ENCODE data around the gene CHRNB1.

Gene CHRNB1

GRCh38 chr17:7416323-7416722 lies 28.5 kb upstream of the CHRNB1 start:
- Histone ChIP-seq H2AFZ (ENCODE audit: low read depth, low read length) (no peak overlapping the region), H3K9ac (ENCODE audit: low read depth, low read length) (no peak overlapping the region), H3K79me2 (ENCODE audit: insufficient read depth, low read length) (no peaks in the 10 kb centered on the region), H3K36me3 (ENCODE audit: insufficient read depth, low read length) (no peaks in the 10 kb centered on the region), H3K4me2 (ENCODE audit: insufficient read depth, low read length) (no peak overlapping the region), H3K9me3 (ENCODE audit: insufficient read depth, low read length, severe bottlenecking) (no peaks in the 10 kb centered on the region), H3K27ac (ENCODE audit: low read length) (no peak overlapping the region), H3K4me1 (ENCODE audit: insufficient read depth, low read length) (no peaks in the 10 kb centered on the region), H3K4me3 (ENCODE audit: low read depth in 1 of 2, low read length in 2 of 2) (no peak overlapping the region), H3K27me3 (ENCODE audit: insufficient read depth, low read length, poor library complexity) (no peaks in the 10 kb centered on the region), H4K20me1 (ENCODE audit: insufficient read depth, low read length) (no peaks in the 10 kb centered on the region)
- ATAC-seq (ENCODE audit: insufficient read depth, low read depth) = no peak
- DNase-seq = no peak
- TF ChIP-seq CTCF (IDR thresholded peaks at IDR 0.05; ENCODE audit: borderline replicate concordance, extremely low read depth, low read length, poor library complexity, severe bottlenecking) = no peak
- no peak for TF ChIP-seq EZH2 (IDR thresholded peaks at IDR 0.05; ENCODE audit: borderline replicate concordance, low read depth, low read length, severe bottlenecking)

- Histone ChIP-seq H3K9me3 (ENCODE audit: insufficient read depth, low read length, severe bottlenecking) (no peaks in the 10 kb centered on the region), H2AFZ (ENCODE audit: low read depth, low read length) (no peak overlapping the region), H3K27me3 (ENCODE audit: insufficient read depth, low read length, poor library complexity) (no peaks in the 10 kb centered on the region), H3K4me2 (ENCODE audit: insufficient read depth, low read length) (no peak overlapping the region), H3K4me3 (ENCODE audit: low read depth in 1 of 2, low read length in 2 of 2) (no peak overlapping the region), H3K79me2 (ENCODE audit: insufficient read depth, low read length) (no peaks in the 10 kb centered on the region), H3K9ac (ENCODE audit: low read depth, low read length) (no peak overlapping the region), H3K27ac (ENCODE audit: low read length) (no peak overlapping the region), H4K20me1 (ENCODE audit: insufficient read depth, low read length) (no peaks in the 10 kb centered on the region), H3K36me3 (ENCODE audit: insufficient read depth, low read length) (no peaks in the 10 kb centered on the region), H3K4me1 (ENCODE audit: insufficient read depth, low read length) (no peaks in the 10 kb centered on the region)
- DNase-seq = no peak
- ATAC-seq (ENCODE audit: insufficient read depth, low read depth) = no peak
- TF ChIP-seq EZH2 (IDR thresholded peaks at IDR 0.05; ENCODE audit: borderline replicate concordance, low read depth, low read length, severe bottlenecking) (no peak), CTCF (IDR thresholded peaks at IDR 0.05; ENCODE audit: borderline replicate concordance, extremely low read depth, low read length, poor library complexity, severe bottlenecking) (no peak)
These were observed 27.7 kb upstream of the CHRNB1 start for GRCh38 chr17:7417056-7417655.

DNA sequence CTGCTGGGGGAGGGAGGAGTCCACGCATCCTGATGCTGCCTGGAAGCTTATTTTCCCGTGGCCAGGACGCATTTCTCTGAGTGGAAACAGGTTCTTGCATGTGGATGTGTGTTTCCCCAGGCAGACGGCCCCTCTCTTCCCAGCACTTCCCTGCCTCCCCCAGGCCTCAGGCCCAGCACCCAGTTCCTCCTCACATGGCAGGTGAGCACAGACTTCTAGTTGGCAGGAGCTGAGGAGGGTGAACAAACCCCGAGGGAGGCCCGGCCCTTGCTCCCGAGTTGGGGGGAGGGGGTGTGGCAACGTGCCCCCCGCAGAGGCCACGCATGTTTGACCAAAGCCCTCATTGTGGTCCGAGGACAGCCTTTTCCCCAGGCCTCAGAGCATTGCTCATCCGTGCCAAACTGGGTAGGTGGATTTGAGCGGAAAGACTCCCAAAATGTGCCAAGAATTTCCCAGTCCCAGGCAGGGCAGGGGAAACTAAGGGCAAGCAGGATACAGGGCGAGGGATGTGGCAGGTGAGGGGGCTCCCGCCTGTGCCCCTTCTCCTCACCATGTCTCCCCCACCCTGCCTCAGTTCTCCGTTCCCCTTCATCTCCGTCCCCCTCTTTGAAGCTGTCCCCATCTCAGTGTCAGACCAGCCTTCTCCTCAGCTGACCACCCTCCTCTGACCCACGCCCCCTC lies 26.2 kb upstream of the CHRNB1 start:
- Histone ChIP-seq H3K79me2 (ENCODE audit: insufficient read depth, low read length) (no peaks in the 10 kb centered on the region), H3K27me3 (ENCODE audit: insufficient read depth, low read length, poor library complexity) (no peaks in the 10 kb centered on the region), H4K20me1 (ENCODE audit: insufficient read depth, low read length) (no peaks in the 10 kb centered on the region), H3K9ac (ENCODE audit: low read depth, low read length) (no peak overlapping the region), H2AFZ (ENCODE audit: low read depth, low read length) (no peak overlapping the region), H3K4me2 (ENCODE audit: insufficient read depth, low read length) (no peak overlapping the region), H3K27ac (ENCODE audit: low read length) (no peak overlapping the region), H3K4me1 (ENCODE audit: insufficient read depth, low read length) (no peaks in the 10 kb centered on the region), H3K4me3 (ENCODE audit: low read depth in 1 of 2, low read length in 2 of 2) (no peak overlapping the region), H3K9me3 (ENCODE audit: insufficient read depth, low read length, severe bottlenecking) (no peaks in the 10 kb centered on the region), H3K36me3 (ENCODE audit: insufficient read depth, low read length) (no peaks in the 10 kb centered on the region)
- no peak for TF ChIP-seq CTCF (IDR thresholded peaks at IDR 0.05; ENCODE audit: borderline replicate concordance, extremely low read depth, low read length, poor library complexity, severe bottlenecking)
- no peak for ATAC-seq (ENCODE audit: insufficient read depth, low read depth)
- DNase-seq = no peak
